IMR-90 (cell line): Measurements from ENCODE around the gene MUCL3. TPM values are rescaled to one million over a fixed set of nuclear protein-coding genes. Genes with fewer than 3 reads are reported as not detected.

Source experiments
- ATAC-seq: fragments of 200-7000 bp; cut with Tn5 transposase; 2 replicates; pipeline ENCODE4 v1.9.1; 2020; ENCODE audit warnings: low read depth, mild to moderate bottlenecking, moderate library complexity
- BruUV-seq: library from RNA; stranded (reverse); fragments of 400-500 nt; replicated peaks from 2 replicates; lab custom pipeline; 2021; lab: Mats Ljungman, UMichigan
- CTCF ChIA-PET: fragments of 300-600 bp; formaldehyde crosslinking; extraction: SDS; loops from one replicate; lab custom pipeline; 2021; ENCODE audit warnings: antibody characterized with exemption; lab: Yijun Ruan, JAX
- POLR2A ChIA-PET: fragments of 300-600 bp; sonication (Branson Sonifier 250); formaldehyde crosslinking; loops from one replicate; lab custom pipeline; 2022; ENCODE audit warnings: antibody characterized with exemption; ENCODE audit not compliant: unreplicated experiment; lab: Charles Lee
- DNase-seq: peaks from one replicate; pipeline ENCODE4 v3.0.0; 2013
- H2AFZ ChIP-seq: replicated peaks from 2 replicates; pipeline ENCODE3; 2013; ENCODE audit warnings: low read length, mild to moderate bottlenecking; ENCODE audit not compliant: poor library complexity
- H2AK5ac ChIP-seq: 2 replicates; pipeline ENCODE4 v1.6.1; 2013; ENCODE audit warnings: low read depth, low read length, inconsistent platforms
- H2AK9ac ChIP-seq: replicated peaks from 2 replicates; pipeline ENCODE3; 2013; ENCODE audit warnings: mild to moderate bottlenecking, low read depth, low read length, moderate library complexity; ENCODE audit not compliant: poor library complexity
- H2BK120ac ChIP-seq: 2 replicates; pipeline ENCODE4 v1.6.1; 2013; ENCODE audit warnings: low read depth, low read length, inconsistent platforms
- H2BK15ac ChIP-seq: 3 replicates; pipeline ENCODE4 v1.6.1; 2013; ENCODE audit warnings: low read depth, low read length, inconsistent platforms
- H2BK20ac ChIP-seq: 2 replicates; pipeline ENCODE4 v1.6.1; 2013; ENCODE audit warnings: low read depth, mild to moderate bottlenecking, inconsistent platforms, low read length, moderate library complexity
- H2BK5ac ChIP-seq: 2 replicates; pipeline ENCODE4 v1.6.1; 2013; ENCODE audit warnings: mild to moderate bottlenecking, low read depth, low read length, inconsistent platforms; ENCODE audit not compliant: poor library complexity, severe bottlenecking
- H3K14ac ChIP-seq: replicated peaks from 2 replicates; pipeline ENCODE4 v1.6.1; 2013; ENCODE audit warnings: low read depth, low read length, inconsistent platforms
- H3K18ac ChIP-seq: 2 replicates; pipeline ENCODE4 v1.6.1; 2013; ENCODE audit warnings: low read depth, low read length, control low read depth
- H3K23ac ChIP-seq: 2 replicates; pipeline ENCODE4 v1.6.1; 2013; ENCODE audit warnings: low read depth, low read length, inconsistent platforms
- H3K27ac ChIP-seq: 2 replicates; pipeline ENCODE4 v1.5.1; 2013; ENCODE audit warnings: mild to moderate bottlenecking, control low read depth, low read length; ENCODE audit not compliant: insufficient read depth
- H3K27me3 ChIP-seq: 2 replicates; pipeline ENCODE4 v1.6.1; 2013; ENCODE audit warnings: low read length; ENCODE audit not compliant: control insufficient read depth, insufficient read depth
- H3K36me3 ChIP-seq: 2 replicates; pipeline ENCODE4 v1.6.1; 2013; ENCODE audit warnings: low read length, mixed read lengths; ENCODE audit not compliant: control insufficient read depth, insufficient read depth
- H3K4ac ChIP-seq: 2 replicates; pipeline ENCODE4 v1.6.1; 2013; ENCODE audit warnings: low read depth, low read length, inconsistent platforms
- H3K4me1 ChIP-seq: 2 replicates; pipeline ENCODE4 v1.6.1; 2013; ENCODE audit warnings: low read length, mixed read lengths; ENCODE audit not compliant: control insufficient read depth, insufficient read depth
- H3K4me2 ChIP-seq: 2 replicates; pipeline ENCODE4 v1.6.1; 2013; ENCODE audit warnings: low read depth, mild to moderate bottlenecking, control low read depth, low read length, moderate library complexity
- H3K4me3 ChIP-seq: 2 replicates; pipeline ENCODE4 v1.5.1; 2013; ENCODE audit warnings: low read depth, mild to moderate bottlenecking, control low read depth, low read length, moderate library complexity; ENCODE audit not compliant: insufficient read depth
- H3K56ac ChIP-seq: 2 replicates; pipeline ENCODE4 v1.6.1; 2013; ENCODE audit warnings: low read length, inconsistent platforms; ENCODE audit not compliant: insufficient read depth; ENCODE audit errors: extremely low read depth
- H3K79me1 ChIP-seq, 2 experiments: 2 replicates each; pipeline ENCODE4 v1.6.1; 2013; ENCODE audit warnings: low read length in 2 of 2, inconsistent platforms in 1 of 2, low read depth in 1 of 2
- H3K9ac ChIP-seq: 2 replicates; pipeline ENCODE4 v1.6.1; 2013; ENCODE audit warnings: low read depth, low read length, control low read depth
- H3K9me1 ChIP-seq: 2 replicates; pipeline ENCODE4 v1.6.1; 2013; ENCODE audit warnings: low read length, inconsistent platforms; ENCODE audit not compliant: insufficient read depth
- H3K9me3 ChIP-seq: 2 replicates; pipeline ENCODE4 v1.6.1; 2013; ENCODE audit warnings: low read length; ENCODE audit not compliant: control insufficient read depth, insufficient read depth
- H4K20me1 ChIP-seq: 2 replicates; pipeline ENCODE4 v1.6.1; 2013; ENCODE audit warnings: low read length, inconsistent platforms; ENCODE audit not compliant: insufficient read depth
- H4K5ac ChIP-seq: 2 replicates; pipeline ENCODE4 v1.6.1; 2013; ENCODE audit warnings: mild to moderate bottlenecking, low read depth, low read length, control low read depth
- H4K8ac ChIP-seq, 2 experiments: 2 replicates each; pipeline ENCODE4 v1.6.1; 2013; ENCODE audit warnings: low read depth in 2 of 2, low read length in 2 of 2, control low read depth in 1 of 2, inconsistent platforms in 1 of 2
- H4K91ac ChIP-seq: 2 replicates; pipeline ENCODE4 v1.6.1; 2013; ENCODE audit warnings: low read depth, low read length, inconsistent platforms; ENCODE audit not compliant: insufficient read depth
- BHLHE40 ChIP-seq: fragments of 150-350 bp; IDR thresholded peaks from 2 replicates; pipeline ENCODE4 v1.6.1; 2016; ENCODE audit warnings: mild to moderate bottlenecking, low read depth, low read length
- CEBPB ChIP-seq: IDR thresholded peaks from 2 replicates; pipeline ENCODE4 v1.6.1; 2012; ENCODE audit warnings: low read depth, low read length, improper control_type of control experiment
- CHD1 ChIP-seq: IDR thresholded peaks from 2 replicates; pipeline ENCODE4 v1.6.1; 2012; ENCODE audit warnings: low read depth, low read length, improper control_type of control experiment
- FOS ChIP-seq: fragments of 150-350 bp; IDR thresholded peaks from 2 replicates; pipeline ENCODE4 v1.6.1; 2016; ENCODE audit warnings: low read depth, low read length
- MAFK ChIP-seq: IDR thresholded peaks from 2 replicates; pipeline ENCODE4 v1.6.1; 2012; ENCODE audit warnings: low read depth, low read length, improper control_type of control experiment
- MAZ ChIP-seq: IDR thresholded peaks from 2 replicates; pipeline ENCODE4 v1.6.1; 2012; ENCODE audit warnings: low read depth, mild to moderate bottlenecking, low read length, improper control_type of control experiment, moderate library complexity, borderline replicate concordance
- MXI1 ChIP-seq: IDR thresholded peaks from 2 replicates; pipeline ENCODE4 v1.6.1; 2012; ENCODE audit warnings: low read depth, mild to moderate bottlenecking, low read length, moderate library complexity, borderline replicate concordance
- NFE2L2 ChIP-seq: fragments of 150-350 bp; IDR thresholded peaks from 2 replicates; pipeline ENCODE4 v1.6.1; 2016; ENCODE audit warnings: low read depth, mild to moderate bottlenecking, low read length
- POLR2A ChIP-seq: IDR thresholded peaks from 2 replicates; pipeline ENCODE4 v1.6.1; 2012; ENCODE audit warnings: mild to moderate bottlenecking, low read depth, low read length
- RAD21 ChIP-seq: IDR thresholded peaks from 2 replicates; pipeline ENCODE4 v1.6.1; 2012; ENCODE audit warnings: low read length, improper control_type of control experiment
- RCOR1 ChIP-seq: IDR thresholded peaks from 2 replicates; pipeline ENCODE4 v1.6.1; 2012; ENCODE audit warnings: mild to moderate bottlenecking, low read length, improper control_type of control experiment; ENCODE audit not compliant: insufficient replicate concordance
- RFX5 ChIP-seq: IDR thresholded peaks from 2 replicates; pipeline ENCODE4 v1.8.0; 2012; ENCODE audit warnings: low read depth, mild to moderate bottlenecking, low read length, moderate library complexity
- SMC3 ChIP-seq: fragments of 150-350 bp; IDR thresholded peaks from 2 replicates; pipeline ENCODE4 v1.6.1; 2016; ENCODE audit warnings: low read depth, mild to moderate bottlenecking, antibody characterized with exemption, low read length, moderate library complexity
- WGBS, 2 experiments: methylation state at CpG; one replicate each; pipeline versions ENCODE4 v1.1.5 to v1.1.7; 2013; ENCODE audit warnings: missing lambda C conversion rate in 2 of 2; ENCODE audit not compliant: insufficient read length in 1 of 2; ENCODE audit errors: extremely low coverage in 2 of 2; 5-methylcytosine and 5-hydroxymethylcytosine counted together
- dilution Hi-C: fragments of 300-500 bp; cut with HindIII; formaldehyde crosslinking; loops from one replicate; pipeline ENCODE4 v1.14.3; 2018; ENCODE audit warnings: low sequenced_read_pairs; ENCODE audit not compliant: unreplicated experiment
- in situ Hi-C: fragments of 300-500 bp; cut with MboI; formaldehyde crosslinking; loops from 3 replicates; pipeline ENCODE4 v1.14.3; 2019; ENCODE audit warnings: low sequenced_read_pairs, inconsistent platforms, mixed read lengths
- intact Hi-C: fragments of 100-400 bp; cut with micrococcal nuclease; formaldehyde crosslinking; loops from 2 replicates; pipeline ENCODE4 v1.10.0; 2022
- polyA plus RNA-seq, 3 experiments: library from polyadenylated mRNA; depleted of rRNA; stranded (reverse); fragments of >200 nt; gene quantifications; 2 replicates each; pipeline ENCODE4 v1.2.3, GENCODE V29; 2012; ENCODE audit warnings: low replicate concordance in 1 of 3
- total RNA-seq: library from RNA; depleted of rRNA; stranded (reverse); fragments of >200 nt; gene quantifications from 2 replicates; pipeline ENCODE4 v1.2.3, GENCODE V29; 2012
- TF ChIP-seq, protein P1 (sequence below): conservative IDR thresholded peaks from 2 replicates; pipeline ENCODE4 v1.5.1; 2012; ENCODE audit warnings: mild to moderate bottlenecking, low read depth, low read length, improper control_type of control experiment
- TF ChIP-seq, protein P2 (sequence below): fragments of 150-350 bp; IDR thresholded peaks from 2 replicates; pipeline ENCODE4 v1.6.1; 2017; ENCODE audit warnings: mild to moderate bottlenecking, antibody characterized with exemption, low read length, low read depth

The MUCL3 gene
- total and polyA plus RNA-seq, 2 of the 4 experiments (the other 2 are of a cell fraction): not detected

DNA sequence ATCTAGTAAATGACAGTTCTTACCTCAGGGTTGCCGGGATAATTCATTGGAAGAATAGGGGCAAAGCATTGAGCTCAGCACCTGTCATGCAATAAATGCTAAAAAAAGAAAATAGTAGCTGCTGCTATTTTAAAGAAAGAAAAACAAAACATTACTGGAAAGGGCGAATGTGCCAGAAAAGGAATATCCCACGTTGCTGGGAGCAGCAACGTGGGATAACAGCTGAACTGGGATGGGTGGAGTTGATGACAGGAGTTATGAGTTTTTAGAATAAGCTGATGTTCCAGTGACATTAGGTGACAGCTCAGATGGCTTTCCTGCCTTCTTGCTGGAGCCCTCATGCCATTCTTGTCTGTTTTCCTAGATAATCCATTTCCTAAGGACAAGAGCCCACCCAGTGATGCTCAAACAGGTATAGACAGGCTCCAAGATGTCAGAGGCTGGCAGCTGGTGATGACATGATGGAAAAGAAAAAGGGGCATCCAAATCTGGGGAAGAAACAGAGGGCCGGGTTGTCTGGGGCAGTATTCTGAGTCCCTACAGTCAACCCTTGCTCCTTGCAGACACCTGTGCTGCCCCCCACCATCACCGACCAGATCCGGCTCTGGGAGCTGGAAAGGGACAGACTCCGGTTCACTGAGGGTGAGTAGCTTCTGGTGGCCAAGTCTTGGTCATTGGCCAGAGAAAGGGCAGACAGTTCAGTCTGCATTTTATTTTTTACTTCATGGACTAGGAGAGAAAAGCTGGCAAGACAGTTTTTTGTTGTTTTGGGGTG is 27.8 kb upstream of the MUCL3 start:
- H2BK15ac ChIP-seq: no peak overlapping the region
- no peak overlapping the region for H2BK5ac ChIP-seq
- CTCF ChIA-PET: interaction anchor here (0.8 to 3.6 kb wide), 6 partner anchors 29 to 174 kb away, joined by 3 to 31 read pairs (median 10); no protein-coding TSS in a partner anchor
- ATAC-seq: no peak
- peaks cover 18 to 25% of the 10 kb centered on the region in 2 experiments for H3K79me1 ChIP-seq
- BruUV-seq: no TSS peak
- H3K56ac ChIP-seq: no peak overlapping the region
- H3K4me1 ChIP-seq: peaks cover 17% of the 10 kb centered on the region
- H4K91ac ChIP-seq: 0 out of 2 replicates have a peak overlapping the region, but pooled peaks have one; percentile 23
- in situ Hi-C loops (no loop called here), intact Hi-C loops (loop anchor here (10.0 kb wide), 1 partner anchor 282 kb away; no protein-coding TSS in a partner anchor), dilution Hi-C loops (no loop called here)
- H3K18ac ChIP-seq: no peak overlapping the region
- H2AFZ ChIP-seq: no peak overlapping the region
- no peak overlapping the region for H2BK20ac ChIP-seq
- H2AK9ac ChIP-seq: peak overlapping the region; percentile 65
- no peaks in the 10 kb centered on the region for H3K9me1 ChIP-seq
- H3K23ac ChIP-seq: 0 out of 2 replicates have a peak overlapping the region, but pooled peaks have one; percentile 7
- WGBS, 2 experiments: 86% methylated on average over 3 of the region's 8 CpGs; no CpG with 5 or more reads in 1 of the 2 experiments
- no peak overlapping the region; the same call in 1 of the 2 replicates for H4K5ac ChIP-seq
- H4K8ac ChIP-seq: peak overlapping the region; percentile 85 to 91; a peak in 2 of 4 replicates
- H3K4ac ChIP-seq: 0 out of 2 replicates have a peak overlapping the region, but pooled peaks have one; percentile 7
- H3K4me3 ChIP-seq: no peak overlapping the region
- H3K36me3 ChIP-seq: peaks cover 22% of the 10 kb centered on the region
- POLR2A ChIA-PET: interaction anchor here (0.6 to 0.8 kb wide), 3 partner anchors 29 to 298 kb away, joined by 3 to 10 read pairs (median 3); no protein-coding TSS in a partner anchor
- no peaks in the 10 kb centered on the region for H3K9me3 ChIP-seq
- no peak overlapping the region for H3K4me2 ChIP-seq
- no peak overlapping the region for H3K27ac ChIP-seq
- H3K14ac ChIP-seq: no peak overlapping the region
- no peak overlapping the region for H3K9ac ChIP-seq
- DNase-seq: no peak
- H4K20me1 ChIP-seq: no peaks in the 10 kb centered on the region
- no peak overlapping the region for H2BK120ac ChIP-seq
- no peak overlapping the region for H2AK5ac ChIP-seq
- H3K27me3 ChIP-seq: no peaks in the 10 kb centered on the region
- TF ChIP-seq CEBPB (no peak), FOS (no peak), MAFK (no peak), MAZ (no peak), RAD21 (no peak), SMC3 (no peak), POLR2A (no peak), NFE2L2 (no peak), CHD1 (no peak), BHLHE40 (no peak), MXI1 (no peak), RFX5 (no peak), RCOR1 (no peak)
- TF ChIP-seq, protein P1, sequence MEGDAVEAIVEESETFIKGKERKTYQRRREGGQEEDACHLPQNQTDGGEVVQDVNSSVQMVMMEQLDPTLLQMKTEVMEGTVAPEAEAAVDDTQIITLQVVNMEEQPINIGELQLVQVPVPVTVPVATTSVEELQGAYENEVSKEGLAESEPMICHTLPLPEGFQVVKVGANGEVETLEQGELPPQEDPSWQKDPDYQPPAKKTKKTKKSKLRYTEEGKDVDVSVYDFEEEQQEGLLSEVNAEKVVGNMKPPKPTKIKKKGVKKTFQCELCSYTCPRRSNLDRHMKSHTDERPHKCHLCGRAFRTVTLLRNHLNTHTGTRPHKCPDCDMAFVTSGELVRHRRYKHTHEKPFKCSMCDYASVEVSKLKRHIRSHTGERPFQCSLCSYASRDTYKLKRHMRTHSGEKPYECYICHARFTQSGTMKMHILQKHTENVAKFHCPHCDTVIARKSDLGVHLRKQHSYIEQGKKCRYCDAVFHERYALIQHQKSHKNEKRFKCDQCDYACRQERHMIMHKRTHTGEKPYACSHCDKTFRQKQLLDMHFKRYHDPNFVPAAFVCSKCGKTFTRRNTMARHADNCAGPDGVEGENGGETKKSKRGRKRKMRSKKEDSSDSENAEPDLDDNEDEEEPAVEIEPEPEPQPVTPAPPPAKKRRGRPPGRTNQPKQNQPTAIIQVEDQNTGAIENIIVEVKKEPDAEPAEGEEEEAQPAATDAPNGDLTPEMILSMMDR: no peak
- TF ChIP-seq, protein P2, sequence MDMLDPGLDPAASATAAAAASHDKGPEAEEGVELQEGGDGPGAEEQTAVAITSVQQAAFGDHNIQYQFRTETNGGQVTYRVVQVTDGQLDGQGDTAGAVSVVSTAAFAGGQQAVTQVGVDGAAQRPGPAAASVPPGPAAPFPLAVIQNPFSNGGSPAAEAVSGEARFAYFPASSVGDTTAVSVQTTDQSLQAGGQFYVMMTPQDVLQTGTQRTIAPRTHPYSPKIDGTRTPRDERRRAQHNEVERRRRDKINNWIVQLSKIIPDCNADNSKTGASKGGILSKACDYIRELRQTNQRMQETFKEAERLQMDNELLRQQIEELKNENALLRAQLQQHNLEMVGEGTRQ: no peak
